ENCODE measurements around the gene MAP1A.

GRCh38 chr15:43492266-43492665 lies 25.1 kb upstream of the MAP1A start:
- TF ChIP-seq CTCF (IDR thresholded peaks at IDR 0.05) (no peak), POLR2A (IDR thresholded peaks at IDR 0.05) (no peak)
